T-helper 2 cell treated with Interferon-gamma antibody and Interleukin-4, amounts not matched to agents 100 ng/mL and 5 ng/mL, for 36 hours (primary cell): ENCODE measurements around the gene PRKCQ. TPM values are rescaled to one million over a fixed set of nuclear protein-coding genes. Genes with fewer than 3 reads are reported as not detected.

Experiments
- intact Hi-C: fragments of 100-400 bp; cut with micrococcal nuclease; formaldehyde crosslinking; loops from one replicate; pipeline ENCODE4 v1.15.1; 2023
- total RNA-seq: library from RNA; stranded (reverse); gene quantifications from 2 replicates; pipeline ENCODE4 v1.2.3, GENCODE V29; 2022

PRKCQ gene
- total RNA-seq, 1 donor from 2014 or later: 57.3 TPM

- intact Hi-C loops: loop anchor here (1.0 to 2.0 kb wide), 5 partner anchors 11 to 50 kb away; partner anchors contain the start of gene PRKCQ
Observed at GRCh38 chr10:6530211-6530840, 49.8 kb downstream of the PRKCQ start.

GRCh38 chr10:6528198-6528950 is 51.7 kb downstream of the PRKCQ start:
- intact Hi-C loops: no loop called here

DNA sequence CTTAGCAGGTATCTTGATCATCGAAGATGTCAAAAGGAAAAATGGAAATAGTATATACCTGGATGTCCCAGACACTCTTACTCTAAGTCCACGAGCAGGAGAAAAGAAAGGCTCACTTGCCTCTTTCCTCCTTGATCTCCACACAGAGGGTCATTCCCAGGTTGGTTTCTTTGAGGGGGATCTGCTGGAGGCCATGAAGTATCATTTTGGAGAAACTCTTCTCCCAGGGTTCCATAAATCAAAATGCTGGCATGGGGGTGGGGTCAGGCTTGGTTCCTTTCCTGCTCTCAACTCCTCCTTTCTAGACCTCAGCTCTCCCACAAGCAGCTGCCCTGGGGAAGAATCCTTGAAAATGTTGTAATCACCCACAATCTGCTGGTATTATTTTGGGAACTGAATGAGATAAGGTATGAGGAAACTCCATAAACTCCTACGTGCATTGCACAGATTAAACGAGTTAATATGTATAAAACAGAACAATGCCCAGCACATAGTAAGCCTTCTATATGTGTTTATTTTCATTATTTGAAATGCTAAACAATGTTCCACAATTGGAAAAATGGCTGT is 54.4 kb downstream of the PRKCQ start:
- intact Hi-C loops: no loop called here

- intact Hi-C loops: no loop called here
Observed at GRCh38 chr10:6522230-6522629, 57.8 kb downstream of the PRKCQ start.

DNA sequence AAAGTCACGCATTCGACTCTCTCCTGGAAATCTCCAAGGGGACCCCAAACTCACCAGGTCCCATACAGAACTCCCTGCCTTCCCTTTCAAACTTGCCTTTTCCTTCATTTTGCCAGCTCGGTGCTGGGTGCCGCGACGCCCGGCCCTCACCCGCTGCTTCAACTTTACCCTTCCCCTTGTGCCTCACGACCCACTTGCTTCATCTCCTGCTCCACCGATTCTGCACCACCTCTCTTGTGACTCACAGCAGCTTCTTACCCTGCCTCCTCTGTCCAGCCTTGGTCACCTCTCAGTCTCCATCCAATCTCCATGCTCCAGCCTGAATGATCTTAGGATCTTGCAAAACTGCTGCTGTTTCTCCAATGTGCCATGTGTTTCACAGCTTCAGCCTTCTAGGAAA is 59.9 kb downstream of the PRKCQ start:
- intact Hi-C loops: no loop called here

DNA sequence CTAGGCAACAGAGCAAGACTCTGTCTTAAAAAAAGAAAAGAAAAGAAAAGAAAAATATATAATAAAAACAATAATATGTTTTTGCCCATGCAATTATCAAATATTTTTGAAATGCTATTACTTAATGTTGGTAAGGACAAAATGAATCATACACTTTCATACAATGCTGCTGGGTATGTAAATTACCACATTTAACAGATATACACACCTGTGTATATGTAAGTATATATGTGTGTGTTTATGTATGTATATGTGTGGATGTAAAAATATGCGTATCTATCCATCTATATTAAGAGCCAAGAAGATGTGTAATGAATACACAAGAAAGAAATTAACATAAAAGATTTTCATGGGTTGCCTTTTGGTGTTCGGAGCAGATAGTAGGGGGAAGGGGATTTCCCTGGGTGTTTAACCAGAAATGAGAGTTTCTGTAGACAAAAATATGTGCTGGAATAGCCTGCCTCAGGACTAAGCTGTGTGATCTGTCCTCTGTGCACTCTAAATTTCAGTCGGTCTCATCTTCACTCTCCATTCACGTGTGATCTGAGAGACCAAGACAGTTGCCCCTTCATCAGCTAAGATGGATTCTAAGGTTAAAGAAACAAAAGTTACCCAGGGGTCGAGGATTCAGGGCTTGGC is 61.2 kb downstream of the PRKCQ start:
- intact Hi-C loops: loop anchor here (1.0 kb wide), 1 partner anchor 11 kb away; no protein-coding TSS in a partner anchor

GRCh38 chr10:6516929-6517284 is 63.2 kb downstream of the PRKCQ start:
- intact Hi-C loops: no loop called here

DNA sequence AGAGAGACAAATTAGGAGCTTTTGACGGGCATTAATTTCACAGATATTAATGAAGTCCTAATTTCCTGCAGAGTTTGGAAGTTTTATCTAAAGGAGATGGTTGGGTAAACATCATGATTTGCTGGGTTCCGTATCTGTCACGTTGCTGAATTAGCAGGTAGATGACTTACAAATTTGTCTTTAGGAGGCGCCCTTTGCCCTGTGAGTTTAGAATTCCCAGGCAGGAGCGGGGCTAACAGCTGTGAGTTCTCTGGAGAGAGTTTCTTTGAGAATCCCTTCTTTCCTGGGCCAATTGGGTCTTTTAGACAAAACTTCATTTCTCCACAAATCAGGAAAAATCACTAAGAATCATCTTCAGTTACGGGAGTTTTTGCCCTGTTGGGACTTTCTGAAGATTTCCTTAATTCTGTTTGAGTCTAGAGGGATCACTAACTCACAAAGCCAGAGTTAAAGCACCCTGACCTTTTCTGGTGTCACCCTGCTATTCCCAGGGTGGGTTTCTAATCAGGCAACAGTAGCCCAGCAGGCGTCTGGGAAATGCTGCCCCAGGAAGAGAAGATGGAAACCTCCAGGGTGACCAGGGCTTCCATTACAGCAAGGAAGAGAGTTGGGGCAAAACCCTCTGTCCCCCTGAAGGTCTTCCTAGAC is 63.7 kb downstream of the PRKCQ start:
- intact Hi-C loops: no loop called here

DNA sequence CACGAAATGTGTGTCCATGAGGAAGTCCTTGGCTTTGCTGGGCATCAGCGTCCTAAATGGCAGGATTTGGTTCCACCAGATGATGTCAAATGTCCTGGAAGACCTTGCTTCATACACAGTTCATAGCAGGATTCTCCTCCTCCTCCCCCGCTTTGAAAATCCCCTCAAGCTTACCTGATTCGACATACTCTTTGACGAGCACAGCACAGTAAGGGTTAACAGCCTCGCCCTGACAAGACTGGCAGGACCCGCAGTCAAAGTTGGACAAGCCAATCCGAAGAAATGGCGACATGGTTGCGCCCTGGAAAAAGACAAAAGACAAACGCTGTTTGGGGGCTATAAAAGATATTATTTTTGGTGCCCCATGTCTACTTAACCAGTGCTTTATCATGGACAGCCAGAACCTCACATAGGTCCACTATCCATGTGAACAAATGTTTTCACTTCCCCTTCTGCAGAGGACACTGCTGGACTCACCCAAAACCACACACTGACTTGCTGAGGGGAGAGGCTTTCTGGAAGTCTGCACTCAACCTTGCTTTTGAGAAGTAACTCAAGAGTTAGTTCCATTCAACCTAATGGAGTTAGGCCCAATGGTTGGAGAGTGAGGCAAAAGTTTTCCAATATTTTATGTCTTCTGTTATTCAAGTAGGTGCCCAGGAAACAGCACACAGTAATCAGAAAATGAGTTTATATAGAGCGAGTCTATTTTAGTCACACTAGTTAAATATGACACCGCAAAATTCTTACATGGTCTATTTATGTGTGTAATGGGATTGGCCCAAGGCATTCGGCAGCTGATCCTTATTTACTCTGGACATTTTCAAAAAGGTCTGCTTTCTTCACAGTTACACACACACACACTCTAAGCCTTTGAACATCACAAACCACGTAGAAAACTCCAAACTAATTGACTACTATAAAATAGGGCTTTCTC is 65.0 kb downstream of the PRKCQ start:
- intact Hi-C loops: no loop called here

DNA sequence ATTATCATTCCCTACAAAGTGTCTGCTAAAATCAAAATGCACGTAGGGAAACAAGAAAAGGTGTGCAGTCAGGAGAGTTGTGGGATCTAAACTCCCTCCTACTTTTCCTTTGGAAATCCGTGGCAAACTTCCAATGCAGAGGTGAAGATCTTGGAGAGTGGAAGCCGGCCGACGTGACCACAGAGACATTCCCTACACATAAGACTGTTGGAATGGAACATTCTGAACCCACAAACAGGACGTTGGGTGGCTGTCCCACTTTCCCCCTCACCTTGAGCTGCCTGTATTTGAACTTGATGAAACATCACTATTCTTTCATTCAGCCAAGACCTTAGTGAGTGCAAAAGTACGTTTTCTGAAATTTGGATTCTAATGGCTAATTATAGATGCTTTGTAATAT is 65.9 kb downstream of the PRKCQ start:
- intact Hi-C loops: no loop called here

DNA sequence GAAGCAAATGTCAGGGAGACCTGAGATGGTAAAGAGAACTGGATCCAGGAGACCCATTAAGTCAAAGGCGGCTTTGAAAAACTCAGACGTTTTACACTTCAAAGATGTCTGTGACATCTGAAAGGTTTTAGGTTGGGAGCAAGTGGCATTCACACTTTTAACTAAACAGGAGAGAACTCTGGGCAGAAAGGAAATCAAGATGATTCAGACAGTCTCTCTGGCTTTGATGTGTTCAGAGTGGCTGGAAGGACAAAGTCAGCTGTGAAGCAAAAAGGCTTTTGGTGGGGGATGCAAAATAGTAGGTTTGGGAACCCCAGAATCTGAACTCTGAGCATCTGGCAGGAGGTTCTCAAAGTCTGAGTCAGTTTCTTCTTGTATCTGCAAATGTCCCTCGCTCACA is 66.6 kb downstream of the PRKCQ start:
- intact Hi-C loops: no loop called here

GRCh38 chr10:6512182-6512581 is 67.9 kb downstream of the PRKCQ start:
- intact Hi-C loops: no loop called here

GRCh38 chr10:6511347-6511746 is 68.7 kb downstream of the PRKCQ start:
- intact Hi-C loops: no loop called here

GRCh38 chr10:6507311-6507710 is 72.8 kb downstream of the PRKCQ start:
- intact Hi-C loops: loop anchor here (1.0 to 5.0 kb wide), 3 partner anchors 12 to 35 kb away; no protein-coding TSS in a partner anchor

- intact Hi-C loops: loop anchor here (5.0 kb wide), 1 partner anchor 33 kb away; no protein-coding TSS in a partner anchor
Observed at GRCh38 chr10:6505300-6505699, 74.8 kb downstream of the PRKCQ start.

DNA sequence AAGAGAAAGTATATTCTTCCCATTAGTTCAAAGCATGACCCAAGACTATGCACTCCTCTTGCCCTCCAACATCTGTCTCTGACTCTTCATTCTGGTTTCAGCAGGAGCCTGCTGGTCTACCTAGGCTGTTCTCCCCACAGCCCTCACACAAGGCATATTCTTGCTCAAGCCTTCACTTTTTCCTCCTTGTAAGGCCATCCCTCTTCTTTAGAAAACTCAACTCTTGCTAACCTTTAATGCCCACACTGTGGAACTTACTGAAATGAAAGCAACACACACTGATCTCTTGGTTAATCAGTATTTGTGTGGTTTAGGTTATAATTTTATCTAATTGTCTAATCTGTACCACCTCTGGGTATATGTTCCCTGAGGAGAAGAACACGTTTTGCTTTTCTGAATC is 75.8 kb downstream of the PRKCQ start:
- intact Hi-C loops: no loop called here

- intact Hi-C loops: no loop called here
Observed at GRCh38 chr10:6503171-6503570, 76.9 kb downstream of the PRKCQ start.

DNA sequence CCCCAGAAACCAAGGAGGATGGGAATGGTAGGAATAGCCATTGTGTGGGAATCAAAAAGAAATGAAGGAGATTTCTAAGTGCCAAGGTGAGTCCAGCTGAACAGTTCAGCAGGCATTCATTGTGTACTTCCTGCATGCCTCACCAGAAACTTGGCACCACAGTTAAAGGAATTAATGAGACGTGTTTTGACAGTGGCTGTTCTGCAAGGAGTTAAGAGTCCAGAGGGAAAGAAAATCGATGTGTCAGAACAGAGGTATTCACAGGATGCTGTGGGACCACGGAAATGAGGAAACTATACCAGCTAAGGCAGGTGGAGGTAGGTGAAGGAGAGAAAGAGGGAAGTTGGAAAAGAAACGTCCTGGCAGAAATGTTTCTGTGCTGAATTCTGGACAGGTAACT is 78.1 kb downstream of the PRKCQ start:
- intact Hi-C loops: no loop called here

DNA sequence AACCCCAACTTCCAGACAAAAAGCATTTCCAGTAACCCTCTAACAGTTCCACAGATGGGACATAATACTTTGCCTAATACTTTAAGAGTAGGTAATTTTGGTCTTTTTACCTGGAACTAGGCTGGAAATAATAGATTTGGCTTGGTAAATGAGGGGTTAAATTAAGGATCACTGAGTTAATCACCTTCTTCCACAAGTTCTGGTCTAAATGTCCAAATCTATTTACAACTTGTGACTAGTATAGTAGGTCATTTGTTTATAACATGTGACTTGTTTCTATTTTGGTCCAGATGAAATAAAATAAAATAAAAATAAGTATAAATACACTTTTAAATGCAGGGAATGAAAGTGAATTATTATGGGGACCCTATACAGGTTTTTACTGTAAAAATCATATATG is 80.1 kb downstream of the PRKCQ start:
- intact Hi-C loops: loop anchor here (2.0 to 5.0 kb wide), 2 partner anchors 31 to 57 kb away; no protein-coding TSS in a partner anchor

GRCh38 chr10:6498771-6499170 is 81.3 kb downstream of the PRKCQ start:
- intact Hi-C loops: loop anchor here (1.0 to 5.0 kb wide), 4 partner anchors 17 to 59 kb away; no protein-coding TSS in a partner anchor
